HG03342 (cell line): ENCODE measurements around the gene FUZ.
A peak's percentile ranks its signal among the peaks of the same experiment; 100 is the strongest.

Source experiments
- ATAC-seq: cut with Tn5 transposase; IDR thresholded peaks from one replicate; pipeline ENCODE4 v1.9.1; 2021; ENCODE audit warnings: mild to moderate bottlenecking, moderate library complexity; ENCODE audit not compliant: unreplicated experiment

FUZ gene

GRCh38 chr19:49851456-49852259 lies 38.6 kb upstream of the FUZ start:
- ATAC-seq = no peak

GRCh38 chr19:49850487-49851342 lies 37.6 kb upstream of the FUZ start, which contains the start of gene PTOV1:
Gene PTOV1 (plus strand): TSS chr19:49851159.
- peak; percentile 61 for ATAC-seq

- no peak for ATAC-seq
Observed at GRCh38 chr19:49850221-49850486, 37.1 kb upstream of the FUZ start.

GRCh38 chr19:49849433-49850220 lies 36.5 kb upstream of the FUZ start:
- no peak for ATAC-seq

- no peak for ATAC-seq
Observed at GRCh38 chr19:49848938-49849337, 35.8 kb upstream of the FUZ start.

- no peak for ATAC-seq
Observed at GRCh38 chr19:49847731-49848696, 34.9 kb upstream of the FUZ start.

- no peak for ATAC-seq
Observed at GRCh38 chr19:49846408-49846807, 33.3 kb upstream of the FUZ start.

- no peak for ATAC-seq
Observed at GRCh38 chr19:49845414-49845813, 32.3 kb upstream of the FUZ start.

- ATAC-seq = no peak
Observed at GRCh38 chr19:49844138-49845095, 31.3 kb upstream of the FUZ start.

- no peak for ATAC-seq
Observed at GRCh38 chr19:49843265-49843664, 30.2 kb upstream of the FUZ start.

GRCh38 chr19:49840736-49841249 lies 27.7 kb upstream of the FUZ start:
- no peak for ATAC-seq

GRCh38 chr19:49840321-49840720 lies 27.2 kb upstream of the FUZ start:
- no peak for ATAC-seq

GRCh38 chr19:49839713-49840112 lies 26.6 kb upstream of the FUZ start:
- no peak for ATAC-seq

GRCh38 chr19:49838885-49839588 lies 25.9 kb upstream of the FUZ start:
- ATAC-seq = no peak

GRCh38 chr19:49837425-49837824 lies 24.3 kb upstream of the FUZ start:
- no peak for ATAC-seq

- no peak for ATAC-seq
Observed at GRCh38 chr19:49837009-49837310, 23.9 kb upstream of the FUZ start.

GRCh38 chr19:49836176-49837008 lies 23.3 kb upstream of the FUZ start:
- no peak for ATAC-seq

- no peak for ATAC-seq
Observed at GRCh38 chr19:49835562-49835961, 22.5 kb upstream of the FUZ start.
